Measurements from ENCODE around the gene ELP6.

The ELP6 gene, protein sequence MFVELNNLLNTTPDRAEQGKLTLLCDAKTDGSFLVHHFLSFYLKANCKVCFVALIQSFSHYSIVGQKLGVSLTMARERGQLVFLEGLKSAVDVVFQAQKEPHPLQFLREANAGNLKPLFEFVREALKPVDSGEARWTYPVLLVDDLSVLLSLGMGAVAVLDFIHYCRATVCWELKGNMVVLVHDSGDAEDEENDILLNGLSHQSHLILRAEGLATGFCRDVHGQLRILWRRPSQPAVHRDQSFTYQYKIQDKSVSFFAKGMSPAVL

GRCh38 chr3:47513125-47513929, at the start of gene ELP6:
Gene ELP6 (minus strand): TSS chr3:47513712. CDS start chr3:47513590, 122 bp downstream.
- peak within 1 kb of the TSS; percentile 99 for H3K27ac Mint-ChIP-seq
- no peaks in the 10 kb centered on the region for H3K9me3 Mint-ChIP-seq (ENCODE audit: low read depth)
- no peaks in the 10 kb centered on the region for H3K27me3 Mint-ChIP-seq
- peaks cover 18% of the 10 kb centered on the region for H3K4me1 Mint-ChIP-seq (ENCODE audit: low read depth)
- H3K4me3 Mint-ChIP-seq, result peak within 1 kb of the TSS; percentile 97
- peaks cover 2% of the 10 kb centered on the region for H3K36me3 Mint-ChIP-seq

DNA sequence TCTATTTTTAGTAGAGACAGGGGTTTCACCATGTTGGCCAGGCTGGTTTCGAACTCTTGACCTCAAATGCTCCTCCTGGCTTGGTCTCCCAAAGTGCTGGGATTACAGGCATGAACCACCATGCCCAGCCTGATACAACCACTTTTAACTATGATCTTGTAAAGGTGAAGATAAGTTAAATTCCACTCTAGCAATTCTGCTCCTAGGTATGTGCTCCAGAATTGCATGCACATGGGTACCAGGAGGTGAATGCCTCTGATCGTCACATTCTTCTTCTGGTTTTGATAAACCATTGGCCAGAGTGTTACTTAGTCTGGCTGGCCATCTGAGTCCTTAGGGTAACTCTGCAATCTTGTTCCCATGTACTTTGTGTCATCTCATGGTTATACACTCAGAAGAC, 42.8 kb upstream of the ELP6 start:
- H3K27me3 Mint-ChIP-seq, result peaks cover 3% of the 10 kb centered on the region
- H3K27ac Mint-ChIP-seq, result no peak overlapping the region
- no peaks in the 10 kb centered on the region for H3K4me1 Mint-ChIP-seq (ENCODE audit: low read depth)
- peaks cover 2% of the 10 kb centered on the region for H3K36me3 Mint-ChIP-seq
- no peaks in the 10 kb centered on the region for H3K9me3 Mint-ChIP-seq (ENCODE audit: low read depth)
- no peak overlapping the region for H3K4me3 Mint-ChIP-seq

- peaks cover 2% of the 10 kb centered on the region for H3K36me3 Mint-ChIP-seq
Observed at GRCh38 chr3:47554335-47554734, 40.8 kb upstream of the ELP6 start.

GRCh38 chr3:47553407-47553806, 39.9 kb upstream of the ELP6 start:
- Mint-ChIP-seq H3K9me3 (ENCODE audit: low read depth) (no peaks in the 10 kb centered on the region), H3K4me1 (ENCODE audit: low read depth) (no peaks in the 10 kb centered on the region), H3K4me3 (no peak overlapping the region), H3K27ac (no peak overlapping the region), H3K36me3 (peaks cover 2% of the 10 kb centered on the region), H3K27me3 (peaks cover 9% of the 10 kb centered on the region)

More at GRCh38 chr3:47554335-47554734, 40.8 kb upstream of the ELP6 start:
- Mint-ChIP-seq H3K4me1 (ENCODE audit: low read depth) (no peaks in the 10 kb centered on the region), H3K9me3 (ENCODE audit: low read depth) (no peaks in the 10 kb centered on the region), H3K27ac (no peak overlapping the region), H3K4me3 (no peak overlapping the region), H3K27me3 (peaks cover 9% of the 10 kb centered on the region)

- no peaks in the 10 kb centered on the region for H3K36me3 Mint-ChIP-seq
- no peaks in the 10 kb centered on the region for H3K9me3 Mint-ChIP-seq (ENCODE audit: low read depth)
- peaks cover 4% of the 10 kb centered on the region for H3K27me3 Mint-ChIP-seq
- no peak overlapping the region for H3K4me3 Mint-ChIP-seq
- H3K27ac Mint-ChIP-seq, result no peak overlapping the region
- H3K4me1 Mint-ChIP-seq (ENCODE audit: low read depth), result no peaks in the 10 kb centered on the region
Observed at GRCh38 chr3:47542471-47543173, 29.1 kb upstream of the ELP6 start.

GRCh38 chr3:47541583-47542108, 28.1 kb upstream of the ELP6 start:
- Mint-ChIP-seq H3K9me3 (ENCODE audit: low read depth) (no peaks in the 10 kb centered on the region), H3K27ac (no peak overlapping the region), H3K4me1 (ENCODE audit: low read depth) (no peaks in the 10 kb centered on the region), H3K27me3 (peaks cover 4% of the 10 kb centered on the region), H3K36me3 (no peaks in the 10 kb centered on the region), H3K4me3 (no peak overlapping the region)

- H3K36me3 Mint-ChIP-seq, result no peaks in the 10 kb centered on the region
- no peaks in the 10 kb centered on the region for H3K4me1 Mint-ChIP-seq (ENCODE audit: low read depth)
- H3K9me3 Mint-ChIP-seq (ENCODE audit: low read depth), result no peaks in the 10 kb centered on the region
- no peak overlapping the region for H3K27ac Mint-ChIP-seq
- H3K27me3 Mint-ChIP-seq, result peaks cover 4% of the 10 kb centered on the region
- H3K4me3 Mint-ChIP-seq, result no peak overlapping the region
Observed at GRCh38 chr3:47540281-47540680, 26.8 kb upstream of the ELP6 start.

DNA sequence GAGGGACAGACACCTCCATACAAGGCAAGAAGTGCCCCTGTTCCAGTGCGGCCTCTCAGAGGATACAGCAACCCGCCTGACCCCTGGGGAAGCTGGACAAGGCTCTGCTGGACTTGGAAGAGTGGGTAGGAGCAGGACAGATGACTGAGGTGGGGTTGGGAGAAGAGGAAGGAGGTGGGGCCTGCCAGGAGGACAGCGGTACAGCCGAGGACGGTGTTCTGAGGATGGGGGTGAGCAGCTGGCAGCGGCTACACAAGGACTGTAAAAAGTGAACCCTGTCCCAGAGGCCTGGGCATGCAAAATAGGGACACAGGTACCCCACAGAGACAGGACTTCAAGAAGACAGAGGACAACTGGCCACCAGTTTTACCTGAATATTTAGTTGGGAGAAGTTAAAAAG, 23.5 kb upstream of the ELP6 start:
- peaks cover 4% of the 10 kb centered on the region for H3K27me3 Mint-ChIP-seq
- no peak overlapping the region for H3K27ac Mint-ChIP-seq
- no peaks in the 10 kb centered on the region for H3K9me3 Mint-ChIP-seq (ENCODE audit: low read depth)
- no peaks in the 10 kb centered on the region for H3K36me3 Mint-ChIP-seq
- H3K4me1 Mint-ChIP-seq (ENCODE audit: low read depth), result no peaks in the 10 kb centered on the region
- no peak overlapping the region for H3K4me3 Mint-ChIP-seq

DNA sequence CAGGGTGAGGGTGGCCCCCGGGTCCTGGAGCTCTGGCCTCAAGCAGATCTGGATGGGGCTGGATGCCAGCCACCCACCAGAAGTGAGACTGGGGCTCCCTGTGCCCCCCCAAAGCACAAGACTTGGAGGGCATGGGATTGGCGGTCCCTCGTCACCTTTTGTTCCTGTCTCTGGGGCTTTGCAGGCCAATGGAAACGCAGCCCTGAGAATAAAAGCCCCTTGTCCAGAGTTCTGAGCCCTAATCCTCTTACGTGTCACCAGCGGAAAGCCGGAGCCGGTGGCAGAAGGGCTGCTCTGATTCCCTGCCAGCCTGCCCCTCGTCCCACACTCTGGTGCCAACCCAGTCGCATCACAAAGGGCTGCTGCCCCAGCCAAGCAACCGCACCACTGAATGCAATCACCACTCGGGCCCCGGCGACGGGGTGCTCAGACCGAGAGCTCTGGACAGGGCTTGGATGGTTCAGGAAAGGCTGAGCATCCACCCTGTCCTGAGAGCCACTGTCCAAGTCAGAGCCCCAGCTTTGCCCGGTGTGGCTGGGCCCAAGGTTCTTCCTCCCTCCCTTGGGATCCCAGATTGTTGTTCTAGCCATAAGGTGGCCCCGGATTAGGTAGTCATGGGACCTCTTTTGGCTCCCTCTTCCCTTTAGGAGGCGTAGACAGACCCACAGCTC, 22.8 kb upstream of the ELP6 start:
- Mint-ChIP-seq H3K4me3 (no peak overlapping the region), H3K27ac (no peak overlapping the region), H3K27me3 (peaks cover 4% of the 10 kb centered on the region), H3K4me1 (ENCODE audit: low read depth) (no peaks in the 10 kb centered on the region), H3K36me3 (no peaks in the 10 kb centered on the region), H3K9me3 (ENCODE audit: low read depth) (no peaks in the 10 kb centered on the region)

GRCh38 chr3:47533996-47534454, 20.5 kb upstream of the ELP6 start:
- H3K27me3 Mint-ChIP-seq, result peaks cover 4% of the 10 kb centered on the region
- H3K4me1 Mint-ChIP-seq (ENCODE audit: low read depth), result no peaks in the 10 kb centered on the region
- no peaks in the 10 kb centered on the region for H3K36me3 Mint-ChIP-seq
- no peak overlapping the region for H3K4me3 Mint-ChIP-seq
- no peaks in the 10 kb centered on the region for H3K9me3 Mint-ChIP-seq (ENCODE audit: low read depth)
- H3K27ac Mint-ChIP-seq, result no peak overlapping the region

- H3K36me3 Mint-ChIP-seq, result no peaks in the 10 kb centered on the region
- no peaks in the 10 kb centered on the region for H3K27me3 Mint-ChIP-seq
- no peaks in the 10 kb centered on the region for H3K4me1 Mint-ChIP-seq (ENCODE audit: low read depth)
- no peaks in the 10 kb centered on the region for H3K9me3 Mint-ChIP-seq (ENCODE audit: low read depth)
- no peak overlapping the region for H3K27ac Mint-ChIP-seq
- no peak overlapping the region for H3K4me3 Mint-ChIP-seq
Observed at GRCh38 chr3:47533481-47533880, 20.0 kb upstream of the ELP6 start.

DNA sequence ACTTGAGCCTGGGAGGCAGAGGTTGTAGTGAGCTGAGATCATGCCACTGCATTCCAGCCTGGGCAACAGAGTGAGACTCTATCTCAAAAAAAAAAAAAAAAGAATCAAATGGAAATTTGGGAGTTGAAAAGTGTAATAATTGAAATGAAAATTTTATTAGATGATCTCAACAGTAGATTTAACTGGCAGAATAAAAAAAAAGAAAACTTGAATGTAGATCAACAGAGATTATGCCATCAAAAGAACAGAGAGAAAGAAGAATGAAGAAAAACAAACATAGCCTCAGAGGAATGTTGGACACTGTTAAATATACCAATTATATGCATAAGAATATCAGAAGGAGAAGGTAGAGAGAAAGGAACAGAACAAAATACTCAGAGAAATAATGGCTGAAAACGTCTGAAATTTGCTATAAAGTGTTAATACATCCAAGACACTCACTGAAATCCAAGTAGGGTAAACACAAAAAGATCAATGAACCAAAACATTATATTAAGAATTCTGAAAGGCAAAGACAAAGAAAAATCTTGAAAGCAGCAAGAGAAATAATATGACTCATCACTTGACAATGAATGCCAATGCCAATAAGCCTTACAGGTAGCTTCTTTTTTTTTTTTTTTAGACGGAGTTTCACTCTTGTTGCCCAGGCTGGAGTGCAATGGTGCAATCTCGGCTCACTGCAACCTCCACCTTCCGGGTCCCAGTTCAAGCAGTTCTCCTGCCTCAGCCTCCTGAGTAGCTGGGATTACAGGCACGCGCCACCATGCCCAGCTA, 14.6 kb upstream of the ELP6 start:
- Mint-ChIP-seq H3K27ac (no peak overlapping the region), H3K36me3 (peaks cover 4% of the 10 kb centered on the region), H3K4me3 (no peak overlapping the region), H3K9me3 (ENCODE audit: low read depth) (peaks cover 6% of the 10 kb centered on the region), H3K27me3 (no peaks in the 10 kb centered on the region), H3K4me1 (ENCODE audit: low read depth) (no peaks in the 10 kb centered on the region)

DNA sequence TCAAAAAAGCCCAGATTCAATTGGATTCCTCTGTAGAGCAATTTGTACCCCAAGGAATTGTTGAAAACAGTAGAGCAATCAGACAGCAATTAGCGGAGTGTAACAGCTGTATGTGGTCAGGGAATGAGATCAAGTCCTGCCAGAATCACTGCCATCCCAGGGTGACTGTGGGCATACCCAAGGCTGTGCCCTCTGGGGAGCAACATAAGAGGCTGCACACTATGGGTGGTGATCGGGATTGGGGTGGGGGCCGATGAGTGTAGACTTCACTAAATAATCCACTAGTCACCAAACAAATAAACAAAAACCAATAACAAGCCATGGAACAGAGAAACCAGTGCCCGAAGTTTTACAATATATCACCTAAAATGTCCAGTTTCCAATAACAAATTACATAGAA, 12.1 kb upstream of the ELP6 start:
- no peak overlapping the region for H3K27ac Mint-ChIP-seq
- no peaks in the 10 kb centered on the region for H3K4me1 Mint-ChIP-seq (ENCODE audit: low read depth)
- peaks cover 6% of the 10 kb centered on the region for H3K9me3 Mint-ChIP-seq (ENCODE audit: low read depth)
- no peak overlapping the region for H3K4me3 Mint-ChIP-seq
- peaks cover 4% of the 10 kb centered on the region for H3K36me3 Mint-ChIP-seq
- no peaks in the 10 kb centered on the region for H3K27me3 Mint-ChIP-seq
